HG02870 (cell line): ENCODE data around the gene SARDH.
A peak's percentile ranks its signal among the peaks of the same experiment; 100 is the strongest.
"Not testable (repeated sequence)": the region's sequence is repeated elsewhere in the genome, so short reads cannot be mapped to it uniquely, and the experiment has no call there.

Source experiments
- ATAC-seq: cut with Tn5 transposase; IDR thresholded peaks from one replicate; pipeline ENCODE4 v1.9.1; 2021; ENCODE audit warnings: mild to moderate bottlenecking, moderate library complexity; ENCODE audit not compliant: unreplicated experiment

SARDH gene

DNA sequence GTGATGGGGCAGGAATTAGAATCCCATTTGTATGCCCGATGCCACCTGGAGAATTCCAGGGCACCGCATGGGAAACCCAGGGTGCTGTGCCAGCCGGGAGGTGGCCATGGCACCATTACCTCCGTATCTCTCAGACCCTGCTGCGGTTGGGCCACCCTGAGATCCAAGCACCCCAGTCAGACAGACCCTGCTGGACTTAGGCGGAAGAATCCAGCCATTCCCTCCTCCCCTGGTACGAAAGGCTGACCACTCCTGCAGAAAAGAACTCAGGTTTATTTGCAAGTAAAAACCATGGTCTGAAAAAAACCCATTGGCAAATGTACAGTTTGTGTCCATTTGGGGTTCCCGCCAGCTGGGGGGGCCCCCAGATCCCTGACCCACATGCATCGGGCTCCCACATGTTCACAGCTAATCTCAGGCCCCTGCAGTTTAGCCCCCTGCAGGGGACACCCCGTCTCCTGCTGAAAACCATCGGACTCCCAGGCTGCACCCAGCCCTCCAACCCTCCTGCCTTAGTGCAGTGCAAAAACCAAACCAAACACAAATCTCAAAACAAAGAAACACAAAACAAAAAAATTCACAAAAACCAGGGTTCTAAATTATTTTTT is 23.6 kb upstream of the SARDH start:
- no peak for ATAC-seq

- ATAC-seq, result no peak
Observed at GRCh38 chr9:133760713-133761290, 22.6 kb upstream of the SARDH start.

GRCh38 chr9:133759946-133760345 is 21.8 kb upstream of the SARDH start:
- ATAC-seq, result no peak

DNA sequence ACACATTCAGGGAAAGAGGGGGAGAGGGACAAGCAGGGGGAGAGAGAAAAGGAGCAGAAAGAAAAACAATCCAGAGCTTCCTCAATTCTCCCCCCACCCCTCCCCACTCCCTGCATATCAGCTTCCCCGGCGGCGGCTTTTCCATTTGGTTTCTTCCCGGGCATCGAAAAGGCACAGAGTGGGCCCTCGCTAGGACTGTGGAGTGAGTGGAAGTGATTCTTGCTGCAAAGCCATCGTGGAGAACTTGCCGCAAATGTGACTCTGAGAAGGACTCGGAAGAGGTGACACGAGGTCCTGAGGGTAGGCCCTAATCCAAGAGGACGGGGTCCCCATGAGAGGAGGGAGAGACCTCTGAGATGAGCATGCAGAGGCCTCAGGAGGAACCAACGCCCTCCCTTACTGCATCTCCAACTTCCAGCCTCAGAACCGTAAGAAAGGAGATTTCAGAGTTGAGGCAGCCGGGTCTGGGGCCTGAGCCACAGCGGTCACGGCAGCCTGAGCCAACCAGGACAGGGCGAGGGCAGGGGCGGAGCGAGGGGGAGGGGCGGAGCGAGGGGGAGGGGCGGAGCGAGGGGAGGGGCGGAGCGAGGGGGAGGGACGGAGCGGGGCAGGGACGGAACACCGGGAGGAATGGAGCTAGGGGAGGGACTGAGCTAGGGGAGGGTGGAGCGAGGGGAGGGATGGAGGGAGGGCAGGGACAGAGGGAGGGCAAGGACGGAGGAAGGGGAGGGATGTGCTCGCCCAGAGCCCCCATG is 21.2 kb upstream of the SARDH start:
- no peak for ATAC-seq

DNA sequence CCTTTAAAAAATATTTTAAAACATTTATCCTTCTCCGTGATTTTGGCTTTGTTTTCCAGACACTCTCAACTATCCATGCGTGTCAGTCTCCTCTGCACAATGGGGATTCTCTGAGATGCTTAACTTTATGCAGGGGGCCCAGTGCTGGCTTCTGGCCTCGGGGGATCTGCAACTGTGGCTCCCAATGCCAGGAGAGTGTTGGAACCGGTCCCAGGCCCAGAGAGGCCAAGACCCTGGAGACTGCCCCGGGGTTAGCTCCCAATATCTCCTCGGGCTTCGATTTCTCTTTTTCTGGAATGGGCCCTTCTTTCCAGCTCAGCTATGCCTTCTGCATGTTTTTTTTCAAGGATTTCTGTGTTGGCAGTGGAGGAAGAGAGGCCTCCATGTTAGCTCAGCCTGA is 20.1 kb upstream of the SARDH start:
- no peak for ATAC-seq

- no peak for ATAC-seq
Observed at GRCh38 chr9:133754688-133755227, 16.6 kb upstream of the SARDH start.

DNA sequence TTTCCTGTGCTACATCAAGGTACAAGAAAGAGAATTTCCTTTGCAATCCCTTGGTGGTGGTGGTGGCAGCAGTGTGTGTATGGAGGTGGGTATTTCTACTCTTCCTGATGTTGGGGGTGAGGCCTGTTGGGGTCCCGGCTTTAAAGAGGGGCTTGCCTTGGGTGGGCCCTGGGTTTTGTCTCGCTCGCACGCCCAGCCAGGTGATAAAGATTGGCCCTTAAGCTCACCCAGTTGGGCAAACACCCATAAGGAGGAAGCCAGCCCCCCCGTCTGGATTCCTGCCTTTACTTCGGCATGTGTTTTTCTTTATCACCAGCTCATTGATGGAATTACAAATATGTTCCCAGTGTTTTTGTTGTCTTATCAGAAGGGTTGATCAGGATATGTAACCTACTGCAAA is 16.0 kb upstream of the SARDH start:
- ATAC-seq, result no peak

DNA sequence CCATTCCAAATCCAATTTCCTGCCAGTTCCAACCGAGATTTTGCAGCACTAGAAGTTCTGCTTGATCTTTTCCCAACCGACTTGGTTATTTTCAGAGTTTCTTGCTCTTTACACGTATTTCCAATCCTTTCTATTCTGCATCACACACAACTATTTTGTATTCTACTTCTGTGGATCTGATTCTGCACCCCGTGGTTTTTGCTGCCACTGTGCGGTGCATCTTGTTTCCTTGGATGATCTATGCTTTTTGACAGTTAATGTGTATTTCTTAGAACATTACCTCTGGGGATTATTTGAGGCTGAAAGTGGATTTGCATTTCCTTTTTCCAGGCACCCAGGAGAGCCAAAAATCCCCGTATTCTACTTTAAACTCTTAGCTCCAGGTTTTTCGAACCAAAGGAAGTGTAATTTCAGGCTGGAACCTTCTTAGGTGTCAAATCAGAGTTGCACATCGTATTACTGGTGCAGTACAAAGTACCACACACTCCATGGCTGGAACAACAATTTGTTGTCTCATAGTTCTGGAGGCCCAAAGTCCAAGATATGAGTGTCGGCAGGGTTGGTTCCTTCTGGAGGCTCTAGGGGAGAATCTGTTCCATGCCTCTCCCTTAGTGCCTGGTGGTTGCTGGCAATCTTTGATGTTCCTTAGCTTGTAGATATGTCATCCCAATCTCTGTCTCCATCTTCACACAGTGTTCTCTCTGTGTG is 14.7 kb upstream of the SARDH start:
- no peak for ATAC-seq

GRCh38 chr9:133750982-133751649 is 13.0 kb upstream of the SARDH start:
- ATAC-seq, result no peak

DNA sequence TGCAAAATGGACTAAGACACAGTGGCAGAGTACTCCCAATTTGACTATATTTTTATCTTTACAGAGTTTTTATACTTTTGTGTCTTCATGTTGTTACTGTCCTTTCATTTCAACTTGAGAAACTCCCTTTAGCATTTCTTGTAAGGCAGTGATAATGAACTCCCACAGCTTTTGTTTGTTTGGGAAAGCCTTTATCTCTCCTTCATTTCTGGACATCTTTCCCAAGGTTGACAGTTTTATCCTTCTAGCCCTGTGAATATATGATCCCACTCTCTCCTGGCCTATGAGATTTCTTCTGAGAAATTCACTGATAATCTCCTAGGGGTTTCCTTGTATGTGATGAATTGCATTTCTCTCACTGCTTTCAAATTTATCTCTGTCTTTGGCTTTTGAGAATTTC is 9.2 kb upstream of the SARDH start:
- no peak for ATAC-seq

DNA sequence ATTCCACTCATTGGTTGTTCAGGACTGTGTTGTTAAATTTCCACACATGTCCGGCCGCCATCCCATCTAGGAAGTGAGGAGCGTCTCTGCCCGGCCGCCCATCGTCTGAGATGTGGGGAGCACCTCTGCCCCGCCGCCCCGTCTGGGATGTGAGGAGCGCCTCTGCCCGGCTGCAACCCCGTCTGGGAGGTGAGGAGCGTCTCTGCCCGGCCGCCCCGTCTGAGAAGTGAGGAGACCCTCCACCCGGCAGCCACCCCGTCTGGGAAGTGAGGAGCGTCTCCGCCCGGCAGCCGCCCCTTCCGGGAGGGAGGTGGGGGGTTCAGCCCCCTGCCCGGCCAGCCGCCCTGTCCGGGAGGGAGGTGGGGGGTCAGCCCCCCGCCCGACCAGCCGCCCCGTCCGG is 6.4 kb upstream of the SARDH start:
- ATAC-seq, result not testable (repeated sequence)

DNA sequence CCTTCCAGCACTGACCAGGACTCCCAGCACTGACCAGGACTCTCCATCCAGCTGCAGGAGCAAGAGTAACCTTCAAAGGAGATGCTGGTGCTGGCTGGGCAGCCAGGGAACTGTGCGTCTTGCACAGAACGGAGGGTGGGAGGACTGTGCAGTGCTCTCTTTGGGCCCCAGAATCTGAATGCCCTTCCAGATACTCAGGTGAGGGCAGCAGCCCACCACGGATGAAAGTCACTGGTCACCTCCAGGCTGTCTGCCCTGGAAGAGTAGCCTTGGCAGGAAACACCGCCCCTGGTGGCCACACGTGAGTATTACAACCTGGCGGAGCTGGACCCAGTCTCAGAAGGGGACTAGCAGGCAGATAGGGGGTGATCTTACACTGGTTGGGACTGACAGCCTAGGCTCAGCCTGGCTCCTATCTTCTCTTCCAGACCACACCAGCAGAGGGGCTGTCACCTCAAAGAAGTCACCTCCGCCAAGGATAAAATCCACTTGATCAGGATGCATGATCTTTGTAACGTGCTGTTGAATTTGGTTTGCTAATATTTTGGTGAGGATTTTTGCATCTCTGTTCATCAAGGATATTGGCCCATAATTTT is 4.8 kb upstream of the SARDH start:
- ATAC-seq, result peak; percentile 69

- ATAC-seq, result no peak
Observed at GRCh38 chr9:133742251-133742650, 4.1 kb upstream of the SARDH start.

DNA sequence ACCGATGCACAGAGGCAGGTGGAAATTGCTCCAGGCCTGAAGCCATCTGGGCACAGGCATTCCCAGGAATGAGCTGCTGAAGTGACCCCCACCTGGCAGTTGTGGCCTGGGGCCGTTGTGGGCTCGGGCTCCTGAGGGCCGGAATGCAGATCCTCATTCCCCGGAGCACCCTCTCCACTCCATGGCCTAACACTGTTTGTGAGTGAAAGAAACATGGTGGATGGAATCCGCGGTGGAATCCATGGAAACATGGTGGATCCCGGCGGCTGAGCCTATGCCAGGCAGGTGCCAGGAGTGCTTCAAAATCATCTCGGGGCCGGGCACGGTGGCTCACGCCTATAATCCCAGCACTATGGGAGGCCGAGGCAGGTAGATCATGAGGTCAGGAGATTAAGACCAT is 3.6 kb upstream of the SARDH start:
- ATAC-seq, result no peak

DNA sequence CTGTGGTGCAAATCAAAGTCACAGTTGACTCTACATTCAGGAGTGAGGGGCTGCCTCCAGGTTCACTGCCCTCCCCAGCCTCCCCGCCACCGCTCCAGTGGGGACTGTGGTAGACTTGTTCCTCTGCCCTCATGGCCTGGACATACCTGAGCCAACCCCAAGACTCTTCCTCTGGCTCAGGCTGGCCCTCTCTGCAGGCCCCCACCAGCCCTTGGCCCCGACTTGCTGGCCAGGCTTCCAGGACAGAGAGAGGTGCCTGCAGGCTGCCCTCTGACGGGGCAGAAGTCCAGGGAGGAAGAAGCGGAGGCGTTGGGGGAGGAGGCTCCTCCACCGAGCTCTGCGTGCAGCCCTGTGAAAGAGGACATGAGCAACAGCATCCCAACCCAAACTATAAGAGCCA is 2.8 kb upstream of the SARDH start:
- ATAC-seq, result no peak

GRCh38 chr9:133739408-133740280 is 1.5 kb upstream of the SARDH start:
- no peak for ATAC-seq

- ATAC-seq, result no peak
Observed at GRCh38 chr9:133738640-133739225, 581 bp upstream of the SARDH start.

DNA sequence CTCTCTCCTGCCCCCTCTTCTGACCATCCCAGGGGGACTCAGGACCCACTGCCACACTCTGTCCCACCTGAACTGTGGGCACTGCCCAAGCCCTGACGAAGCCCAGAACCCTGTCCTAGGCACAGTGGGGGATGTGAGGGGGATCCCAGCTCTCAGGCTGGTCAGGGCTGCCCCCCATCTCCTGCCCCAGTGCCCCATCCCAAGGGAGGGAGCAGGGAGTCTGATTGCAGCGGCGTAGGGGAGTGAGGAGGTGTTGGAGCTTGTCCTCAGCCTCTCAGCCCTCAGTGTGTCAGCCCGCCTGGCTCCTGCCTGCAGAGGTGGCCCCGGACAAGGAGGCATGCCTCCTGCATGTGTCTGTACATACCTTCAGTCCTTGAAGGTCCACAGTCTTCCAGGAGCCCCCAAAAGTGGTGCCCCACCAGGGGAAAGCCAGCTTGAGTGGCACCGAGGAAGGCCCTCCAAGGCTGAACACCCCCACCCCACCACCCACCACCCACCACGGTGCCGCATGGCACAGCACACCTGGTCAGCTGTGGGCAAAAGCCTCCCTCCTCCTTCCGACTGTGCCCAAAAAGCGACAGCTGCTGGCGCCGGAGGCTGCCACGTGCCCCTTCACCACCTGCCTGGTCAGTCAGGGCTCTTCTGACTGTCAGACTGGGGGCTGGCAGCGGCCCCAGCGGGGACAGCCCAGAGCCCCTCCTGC is 930 bp downstream of the SARDH start:
- ATAC-seq, result no peak

- ATAC-seq, result no peak
Observed at GRCh38 chr9:133735931-133736330, 2.2 kb downstream of the SARDH start.
